ENCODE measurements around the gene SLC12A8.

SLC12A8 gene

DNA sequence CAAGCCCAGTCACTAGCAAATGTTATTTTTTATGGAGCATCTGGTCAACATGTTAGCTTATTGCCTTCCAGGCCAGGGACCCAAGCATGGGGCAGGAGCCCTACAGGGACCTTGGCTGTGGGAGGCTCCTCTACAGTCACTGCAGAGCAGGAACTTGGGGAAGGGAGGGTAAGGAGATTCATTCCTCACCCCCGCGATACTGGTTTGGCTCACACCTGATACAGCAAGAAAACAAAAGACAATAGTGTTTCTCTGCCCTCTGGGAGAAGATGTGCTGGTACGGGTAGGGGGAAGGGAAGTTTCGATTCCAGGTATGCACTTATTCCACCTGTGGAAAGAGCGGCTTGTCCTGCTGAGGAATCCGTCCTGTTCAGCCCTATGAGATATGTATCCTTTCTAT lies 77.6 kb downstream of the SLC12A8 start:
- no peak overlapping the region for H3K27ac ChIP-seq (ENCODE audit: insufficient read depth in 1 of 2, low read depth in 1 of 2, low read length in 2 of 2, poor library complexity in 1 of 2, severe bottlenecking in 2 of 2)
- H3K36me3 ChIP-seq (ENCODE audit: control insufficient read depth in 4 of 4, insufficient read depth in 4 of 4, low read length in 3 of 4): no peaks in the 10 kb centered on the region
- H3K4me3 ChIP-seq (ENCODE audit: control insufficient read depth in 1 of 7, extremely low read depth in 1 of 7, insufficient read depth in 4 of 7, low read depth in 2 of 7, low read length in 6 of 7): no peak overlapping the region
- H3K9me3 ChIP-seq (ENCODE audit: control extremely low read depth in 1 of 5, control insufficient read depth in 4 of 5, insufficient read depth in 2 of 5, low read depth in 1 of 5, low read length in 4 of 5): no peaks in the 10 kb centered on the region
- no peak for DNase-seq
- 89% methylated on average over 4 of the region's 6 CpGs for WGBS (ENCODE audit: insufficient coverage)
- ChIA-PET CTCF (no interaction called here), POLR2A (no interaction called here)
- H3K27me3 ChIP-seq (replicated peaks in 2 of 5; ENCODE audit: control insufficient read depth in 4 of 5, insufficient read depth in 5 of 5, low read length in 4 of 5): no peaks in the 10 kb centered on the region
- peaks cover 0 to 33% (median 2%) of the 10 kb centered on the region in 4 experiments for H3K4me1 ChIP-seq (ENCODE audit: control extremely low read depth in 1 of 4, control insufficient read depth in 4 of 4, insufficient read depth in 4 of 4, low read length in 3 of 4)

DNA sequence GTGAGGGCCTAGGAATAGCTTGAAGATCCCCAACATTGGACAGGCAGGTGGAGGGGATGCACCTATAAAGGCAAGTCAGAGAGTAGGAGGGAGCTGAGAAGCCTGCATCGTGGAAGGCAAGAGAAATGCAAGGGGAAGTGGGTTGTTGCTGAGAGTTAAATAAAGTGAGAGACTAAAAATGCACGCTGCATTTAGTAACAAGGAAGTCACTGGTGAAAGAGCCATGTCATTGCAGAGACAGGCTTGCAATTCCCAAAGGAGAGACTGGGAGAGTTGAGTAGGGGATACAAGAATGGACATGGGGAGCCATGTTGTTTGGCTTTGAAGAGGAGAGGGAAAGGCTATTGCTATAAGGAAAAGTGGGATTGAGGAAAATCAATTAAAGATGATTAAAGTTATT lies 79.7 kb downstream of the SLC12A8 start:
- no peaks in the 10 kb centered on the region for H3K27me3 ChIP-seq (replicated peaks in 2 of 5; ENCODE audit: control insufficient read depth in 4 of 5, insufficient read depth in 5 of 5, low read length in 4 of 5)
- no peak overlapping the region for H3K4me3 ChIP-seq (ENCODE audit: control insufficient read depth in 1 of 7, extremely low read depth in 1 of 7, insufficient read depth in 4 of 7, low read depth in 2 of 7, low read length in 6 of 7)
- no peak overlapping the region for H3K27ac ChIP-seq (ENCODE audit: insufficient read depth in 1 of 2, low read depth in 1 of 2, low read length in 2 of 2, poor library complexity in 1 of 2, severe bottlenecking in 2 of 2)
- ChIA-PET CTCF (interaction anchor here (1.1 kb wide), 1 partner anchor 138 kb away, joined by 4 read pairs; no protein-coding TSS in a partner anchor), POLR2A (no interaction called here)
- 0% methylated on average over 2 of the region's 2 CpGs for WGBS (ENCODE audit: insufficient coverage)
- no peaks in the 10 kb centered on the region for H3K9me3 ChIP-seq (ENCODE audit: control extremely low read depth in 1 of 5, control insufficient read depth in 4 of 5, insufficient read depth in 2 of 5, low read depth in 1 of 5, low read length in 4 of 5)
- no peaks in the 10 kb centered on the region for H3K36me3 ChIP-seq (ENCODE audit: control insufficient read depth in 4 of 4, insufficient read depth in 4 of 4, low read length in 3 of 4)
- DNase-seq: peak in 2 of 3 donors; percentile 48 to 56
- H3K4me1 ChIP-seq (ENCODE audit: control extremely low read depth in 1 of 4, control insufficient read depth in 4 of 4, insufficient read depth in 4 of 4, low read length in 3 of 4): peaks cover 0 to 50% (median 10%) of the 10 kb centered on the region in 4 experiments

DNA sequence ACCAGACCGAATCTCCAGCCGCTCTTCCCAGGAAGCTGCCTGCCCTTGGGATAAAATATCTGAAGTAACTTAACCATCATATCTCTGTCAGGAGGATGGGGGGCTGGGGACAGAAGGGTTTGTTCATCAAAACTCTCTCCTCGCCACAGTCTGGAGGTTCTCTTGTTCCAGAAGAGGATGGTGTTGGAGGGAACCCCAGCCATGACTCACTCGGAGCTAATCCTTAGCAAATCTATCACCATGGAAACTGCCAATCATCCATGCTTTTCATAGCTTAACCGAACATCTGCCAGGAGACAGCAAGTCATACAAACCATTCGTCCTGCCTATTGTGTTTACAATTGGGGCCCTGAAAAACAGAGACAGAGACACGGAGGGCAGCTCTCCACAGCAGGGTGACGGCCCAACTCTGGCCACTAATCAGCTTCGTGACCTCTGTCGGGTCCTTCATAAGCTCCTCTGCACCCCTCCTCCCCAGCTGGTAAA lies 83.0 kb downstream of the SLC12A8 start:
- ChIA-PET POLR2A (no interaction called here), CTCF (interaction anchor here (2.0 kb wide), 1 partner anchor 11 kb away, joined by 5 read pairs; no protein-coding TSS in a partner anchor)
- WGBS (ENCODE audit: insufficient coverage): 97% methylated on average over 5 of the region's 10 CpGs
- Histone ChIP-seq H3K4me1 (ENCODE audit: control extremely low read depth in 1 of 4, control insufficient read depth in 4 of 4, insufficient read depth in 4 of 4, low read length in 3 of 4) (peaks cover 0 to 68% (median 16%) of the 10 kb centered on the region in 4 experiments), H3K4me3 (ENCODE audit: control insufficient read depth in 1 of 7, extremely low read depth in 1 of 7, insufficient read depth in 4 of 7, low read depth in 2 of 7, low read length in 6 of 7) (no peak overlapping the region), H3K27ac (ENCODE audit: insufficient read depth in 1 of 2, low read depth in 1 of 2, low read length in 2 of 2, poor library complexity in 1 of 2, severe bottlenecking in 2 of 2) (no peak overlapping the region), H3K9me3 (ENCODE audit: control extremely low read depth in 1 of 5, control insufficient read depth in 4 of 5, insufficient read depth in 2 of 5, low read depth in 1 of 5, low read length in 4 of 5) (no peaks in the 10 kb centered on the region), H3K36me3 (ENCODE audit: control insufficient read depth in 4 of 4, insufficient read depth in 4 of 4, low read length in 3 of 4) (no peaks in the 10 kb centered on the region), H3K27me3 (replicated peaks in 2 of 5; ENCODE audit: control insufficient read depth in 4 of 5, insufficient read depth in 5 of 5, low read length in 4 of 5) (no peaks in the 10 kb centered on the region)
- DNase-seq: no peak

DNA sequence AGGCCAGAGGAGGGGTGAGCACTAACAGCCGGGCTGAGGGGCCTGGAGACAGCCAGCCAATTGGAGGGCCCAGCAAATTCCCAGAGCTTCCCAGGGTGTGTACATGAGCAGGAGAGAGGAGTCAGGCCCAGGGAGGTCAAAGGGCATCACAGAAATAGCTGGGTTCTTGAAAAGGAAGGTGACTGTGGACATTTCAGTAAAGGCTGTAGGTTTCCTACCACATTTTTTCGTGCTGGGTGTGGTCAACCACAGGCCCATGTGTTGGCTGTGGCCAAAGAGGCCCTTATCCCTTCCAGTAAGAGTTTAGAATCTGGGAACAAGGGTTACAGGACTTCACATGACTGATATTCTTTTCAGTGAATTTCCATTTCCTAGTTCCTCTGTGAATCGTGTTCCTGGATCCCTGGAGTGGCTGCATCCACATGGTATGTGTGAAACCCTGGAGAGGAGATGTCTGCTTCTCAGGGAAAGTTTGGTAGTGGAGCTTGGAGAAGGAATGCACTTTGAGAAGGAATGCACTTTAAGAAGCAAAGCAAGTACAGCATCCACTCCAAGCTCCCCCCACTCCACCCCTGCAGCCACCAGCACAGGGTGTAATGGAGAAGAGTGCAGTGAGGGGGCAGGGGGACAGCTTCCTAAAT lies 83.6 kb downstream of the SLC12A8 start:
- H3K9me3 ChIP-seq (ENCODE audit: control extremely low read depth in 1 of 5, control insufficient read depth in 4 of 5, insufficient read depth in 2 of 5, low read depth in 1 of 5, low read length in 4 of 5): no peaks in the 10 kb centered on the region
- peak in 2 of 3 donors; percentile 44 to 61 for DNase-seq
- H3K4me3 ChIP-seq (ENCODE audit: control insufficient read depth in 1 of 7, extremely low read depth in 1 of 7, insufficient read depth in 4 of 7, low read depth in 2 of 7, low read length in 6 of 7): no peak overlapping the region
- peaks cover 0 to 69% (median 16%) of the 10 kb centered on the region in 4 experiments for H3K4me1 ChIP-seq (ENCODE audit: control extremely low read depth in 1 of 4, control insufficient read depth in 4 of 4, insufficient read depth in 4 of 4, low read length in 3 of 4)
- WGBS (ENCODE audit: insufficient coverage): 43% methylated on average over 3 of the region's 3 CpGs
- no peaks in the 10 kb centered on the region for H3K27me3 ChIP-seq (replicated peaks in 2 of 5; ENCODE audit: control insufficient read depth in 4 of 5, insufficient read depth in 5 of 5, low read length in 4 of 5)
- CTCF ChIA-PET: interaction anchor here (0.7 to 2.0 kb wide), 2 partner anchors 12 to 1394 kb away, joined by 3 to 5 read pairs; no protein-coding TSS in a partner anchor
- POLR2A ChIA-PET: no interaction called here
- H3K27ac ChIP-seq (ENCODE audit: insufficient read depth in 1 of 2, low read depth in 1 of 2, low read length in 2 of 2, poor library complexity in 1 of 2, severe bottlenecking in 2 of 2): no peak overlapping the region
- H3K36me3 ChIP-seq (ENCODE audit: control insufficient read depth in 4 of 4, insufficient read depth in 4 of 4, low read length in 3 of 4): no peaks in the 10 kb centered on the region

DNA sequence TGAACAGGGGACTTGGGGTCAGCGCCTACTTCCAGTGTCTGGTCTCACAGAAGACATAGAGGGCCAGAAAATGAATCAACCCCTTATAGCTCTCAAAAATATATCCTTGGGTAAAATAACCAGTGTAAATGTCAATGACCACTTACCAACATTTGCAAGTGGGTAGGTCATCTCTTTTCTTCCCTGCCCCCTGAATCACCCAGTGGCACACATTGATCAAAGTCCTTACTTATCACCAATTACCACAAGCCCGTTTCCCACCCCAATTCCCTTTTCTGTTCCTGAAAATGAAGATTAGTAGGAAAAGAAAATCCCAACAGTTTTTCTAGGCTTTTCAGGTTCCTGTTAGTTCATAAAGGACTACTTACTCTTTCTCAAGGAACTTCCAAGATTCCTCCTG lies 86.2 kb downstream of the SLC12A8 start:
- CTCF ChIA-PET: no interaction called here
- H3K9me3 ChIP-seq (ENCODE audit: control extremely low read depth in 1 of 5, control insufficient read depth in 4 of 5, insufficient read depth in 2 of 5, low read depth in 1 of 5, low read length in 4 of 5): no peaks in the 10 kb centered on the region
- H3K4me3 ChIP-seq (ENCODE audit: control insufficient read depth in 1 of 7, extremely low read depth in 1 of 7, insufficient read depth in 4 of 7, low read depth in 2 of 7, low read length in 6 of 7): no peak overlapping the region
- POLR2A ChIA-PET: no interaction called here
- no peaks in the 10 kb centered on the region for H3K27me3 ChIP-seq (replicated peaks in 2 of 5; ENCODE audit: control insufficient read depth in 4 of 5, insufficient read depth in 5 of 5, low read length in 4 of 5)
- H3K4me1 ChIP-seq (ENCODE audit: control extremely low read depth in 1 of 4, control insufficient read depth in 4 of 4, insufficient read depth in 4 of 4, low read length in 3 of 4): peaks cover 0 to 54% (median 16%) of the 10 kb centered on the region in 4 experiments
- H3K27ac ChIP-seq (ENCODE audit: insufficient read depth in 1 of 2, low read depth in 1 of 2, low read length in 2 of 2, poor library complexity in 1 of 2, severe bottlenecking in 2 of 2): no peak overlapping the region
- WGBS (ENCODE audit: insufficient coverage): 100% methylated on average over 1 of the region's 2 CpGs
- no peaks in the 10 kb centered on the region for H3K36me3 ChIP-seq (ENCODE audit: control insufficient read depth in 4 of 4, insufficient read depth in 4 of 4, low read length in 3 of 4)
- DNase-seq: no peak

DNA sequence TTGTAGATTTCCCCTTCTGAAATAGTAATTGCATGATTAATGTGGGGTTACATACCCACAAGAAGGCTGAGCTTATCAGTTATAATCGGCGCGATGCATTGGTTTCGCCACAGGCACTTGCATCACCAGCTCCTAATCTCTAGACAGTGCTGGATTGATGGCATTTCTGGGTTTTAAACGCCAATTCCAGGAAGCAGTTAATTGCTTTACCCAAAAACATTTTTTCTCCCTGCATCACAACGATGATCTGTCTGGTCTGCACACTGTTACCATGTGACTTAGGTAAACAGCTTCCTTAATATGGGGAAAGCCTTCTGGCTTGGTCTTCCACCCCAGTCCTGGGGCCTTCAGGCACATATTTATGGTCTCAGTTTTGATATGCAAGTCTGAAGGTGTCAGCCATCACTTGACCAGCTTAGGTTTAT lies 86.7 kb downstream of the SLC12A8 start:
- Histone ChIP-seq H3K27me3 (replicated peaks in 2 of 5; ENCODE audit: control insufficient read depth in 4 of 5, insufficient read depth in 5 of 5, low read length in 4 of 5) (no peaks in the 10 kb centered on the region), H3K36me3 (ENCODE audit: control insufficient read depth in 4 of 4, insufficient read depth in 4 of 4, low read length in 3 of 4) (no peaks in the 10 kb centered on the region), H3K27ac (ENCODE audit: insufficient read depth in 1 of 2, low read depth in 1 of 2, low read length in 2 of 2, poor library complexity in 1 of 2, severe bottlenecking in 2 of 2) (no peak overlapping the region), H3K4me3 (ENCODE audit: control insufficient read depth in 1 of 7, extremely low read depth in 1 of 7, insufficient read depth in 4 of 7, low read depth in 2 of 7, low read length in 6 of 7) (no peak overlapping the region), H3K9me3 (ENCODE audit: control extremely low read depth in 1 of 5, control insufficient read depth in 4 of 5, insufficient read depth in 2 of 5, low read depth in 1 of 5, low read length in 4 of 5) (no peaks in the 10 kb centered on the region), H3K4me1 (ENCODE audit: control extremely low read depth in 1 of 4, control insufficient read depth in 4 of 4, insufficient read depth in 4 of 4, low read length in 3 of 4) (peaks cover 0 to 49% (median 19%) of the 10 kb centered on the region in 4 experiments)
- CTCF ChIA-PET: no interaction called here
- WGBS (ENCODE audit: insufficient coverage): 3% methylated on average over 6 of the region's 6 CpGs
- POLR2A ChIA-PET: no interaction called here
- DNase-seq: peak; percentile 58 to 85 (median 76)

DNA sequence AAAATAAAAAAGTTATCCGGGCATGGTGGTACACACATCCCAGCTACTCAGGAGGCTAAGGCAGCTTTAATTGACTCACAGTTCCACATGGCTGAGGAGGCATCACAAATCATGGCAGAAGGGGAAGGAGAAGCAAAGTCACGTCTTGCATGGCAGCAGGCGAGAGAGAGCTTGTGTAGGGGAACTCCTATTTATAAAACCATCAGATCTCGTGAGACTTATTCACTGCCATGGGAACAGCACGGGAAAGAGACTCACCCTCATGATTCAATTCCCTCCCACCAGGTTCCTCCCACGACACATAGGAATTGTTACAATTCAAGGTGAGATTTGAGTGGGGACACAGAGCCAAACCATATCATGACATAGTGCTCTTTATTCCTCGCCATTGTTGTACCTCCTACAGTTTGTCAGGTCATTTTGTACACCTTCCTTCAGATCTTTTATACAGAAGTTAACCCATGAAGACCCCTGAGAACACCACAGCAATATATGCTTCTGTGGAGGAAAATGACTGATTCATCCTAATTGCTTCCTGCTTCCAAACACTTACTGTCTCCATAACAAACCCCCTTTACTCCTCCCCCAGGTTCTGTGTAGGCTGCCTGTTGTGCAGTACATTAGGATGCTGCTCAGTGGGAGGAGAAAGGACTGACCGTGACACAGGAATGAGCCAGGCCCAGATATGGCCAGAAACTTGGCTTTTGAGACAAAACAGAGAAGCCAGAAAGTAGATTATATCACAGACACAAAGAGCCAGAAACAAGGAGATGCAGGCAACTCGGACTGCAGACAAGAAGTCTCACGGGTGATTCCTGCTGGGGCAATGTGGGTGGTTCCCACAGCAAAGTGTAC lies 88.9 kb downstream of the SLC12A8 start:
- no peak overlapping the region for H3K4me3 ChIP-seq (ENCODE audit: control insufficient read depth in 1 of 7, extremely low read depth in 1 of 7, insufficient read depth in 4 of 7, low read depth in 2 of 7, low read length in 6 of 7)
- H3K27ac ChIP-seq (ENCODE audit: insufficient read depth in 1 of 2, low read depth in 1 of 2, low read length in 2 of 2, poor library complexity in 1 of 2, severe bottlenecking in 2 of 2): no peak overlapping the region
- CTCF ChIA-PET: no interaction called here
- peaks cover 0 to 36% (median 14%) of the 10 kb centered on the region in 4 experiments for H3K4me1 ChIP-seq (ENCODE audit: control extremely low read depth in 1 of 4, control insufficient read depth in 4 of 4, insufficient read depth in 4 of 4, low read length in 3 of 4)
- H3K9me3 ChIP-seq (ENCODE audit: control extremely low read depth in 1 of 5, control insufficient read depth in 4 of 5, insufficient read depth in 2 of 5, low read depth in 1 of 5, low read length in 4 of 5): no peaks in the 10 kb centered on the region
- POLR2A ChIA-PET: no interaction called here
- whole genome bisulfite sequencing (ENCODE audit: insufficient coverage): 100% methylated on average over 2 of the region's 10 CpGs
- DNase-seq: peak in 1 of 3 donors; percentile 53
- no peaks in the 10 kb centered on the region for H3K36me3 ChIP-seq (ENCODE audit: control insufficient read depth in 4 of 4, insufficient read depth in 4 of 4, low read length in 3 of 4)
- no peaks in the 10 kb centered on the region for H3K27me3 ChIP-seq (replicated peaks in 2 of 5; ENCODE audit: control insufficient read depth in 4 of 5, insufficient read depth in 5 of 5, low read length in 4 of 5)
